ENCODE measurements around the gene CPLANE1. TPM values are rescaled to one million over a fixed set of nuclear protein-coding genes. Genes with fewer than 3 reads are reported as not detected.

CPLANE1 gene
- total and polyA plus RNA-seq, 9 of the 15 experiments (the other 6 are each of a cell fraction or from before 2014, with no cell fraction given), result under 0.01 to 0.27 (median 0.08) TPM; not detected in 2

- intact Hi-C loops (cut with micrococcal nuclease) (no loop called here), in situ Hi-C loops (cut with MboI) (no loop called here)
- FAIRE-seq (no peak), ATAC-seq (no peak), DNase-seq (ENCODE audit: extremely low read depth in 1 of 4, low spot score in 3 of 4) (no peak)
- WGBS (ENCODE audit: insufficient coverage, low coverage, missing lambda C conversion rate), result 0% methylated on average over 1 of the region's 1 CpG
- Histone ChIP-seq H3K36me3 (ENCODE audit: control insufficient read depth, insufficient read depth, low read length) (no peaks in the 10 kb centered on the region), H3K79me2 (ENCODE audit: control insufficient read depth, insufficient read depth, low read length) (no peaks in the 10 kb centered on the region), H3K4me1 (replicated peaks in 1 of 2; ENCODE audit: control insufficient read depth in 2 of 2, insufficient read depth in 2 of 2, low read length in 2 of 2) (no peaks in the 10 kb centered on the region), H3K4me2 (ENCODE audit: insufficient read depth, low read length) (no peak overlapping the region), H2AFZ (ENCODE audit: low read depth, low read length) (no peak overlapping the region), H3K27ac (ENCODE audit: extremely low read depth, low read depth, low read length) (no peak overlapping the region), H3K9ac (ENCODE audit: insufficient read depth in 1 of 2, low read depth in 2 of 2, low read length in 2 of 2) (no peak overlapping the region), H3K4me3 (no peak overlapping the region), H3K9me3 (replicated peaks; ENCODE audit: control insufficient read depth, insufficient read depth, low read depth, low read length) (no peaks in the 10 kb centered on the region), H3K9me1 (ENCODE audit: control insufficient read depth, insufficient read depth, low read length) (no peaks in the 10 kb centered on the region), H4K20me1 (replicated peaks; ENCODE audit: control insufficient read depth, insufficient read depth, low read length) (no peaks in the 10 kb centered on the region), H3K27me3 (ENCODE audit: control insufficient read depth in 2 of 2, insufficient read depth in 2 of 2, low read length in 2 of 2) (peaks cover 4 to 17% of the 10 kb centered on the region in 2 experiments; a peak in 4 of 5 replicates)
- BruUV-seq (replicated peaks), result no TSS peak
- ChIA-PET CTCF (ENCODE audit: low intra/inter-chr PET ratio) (interaction anchor here (0.6 kb wide), 1 partner anchor 7 kb away, joined by 3 read pairs; no protein-coding TSS in a partner anchor), POLR2A (no interaction called here)
- TF ChIP-seq ETS2 (tag; IDR thresholded peaks at IDR 0.05; ENCODE audit: borderline replicate concordance, poor library complexity, severe bottlenecking) (no peak), ATF7 (IDR thresholded peaks at IDR 0.05) (no peak), EWSR1 (IDR thresholded peaks at IDR 0.05; ENCODE audit: borderline replicate concordance, low read depth, partially characterized antibody) (no peak), STAT5B (CRISPR knock-in tag; IDR thresholded peaks at IDR 0.05) (no peak), FOXO4 (CRISPR knock-in tag; IDR thresholded peaks at IDR 0.05) (no peak), HMGXB4 (CRISPR knock-in tag; IDR thresholded peaks at IDR 0.05) (no peak), CEBPG (CRISPR knock-in tag; IDR thresholded peaks at IDR 0.05) (no peak), CEBPG (tag; conservative IDR thresholded peaks at IDR 0.05 in 1 of 2, IDR thresholded peaks at IDR 0.05 in 1 of 2) (no peak), TRIM28 (IDR thresholded peaks at IDR 0.05) (no peak), ZNF507 (tag; conservative IDR thresholded peaks at IDR 0.05) (no peak), GTF3C2 (IDR thresholded peaks at IDR 0.05; ENCODE audit: borderline replicate concordance, extremely low read depth, insufficient read length) (no peak)
These were observed 172.0 kb downstream of the CPLANE1 start for GRCh38 chr5:37077146-37077545.
